ENCODE results near the gene LDLRAD4.
"Not testable (repeated sequence)": the region's sequence is repeated elsewhere in the genome, so short reads cannot be mapped to it uniquely, and the experiment has no call there.

Gene LDLRAD4

GRCh38 chr18:13336841-13337240, 118.3 kb downstream of the LDLRAD4 start:
- H3K36me3 ChIP-seq (ENCODE audit: control insufficient read depth, insufficient read depth, low read length, severe bottlenecking): no peaks in the 10 kb centered on the region
- H3K27me3 ChIP-seq (replicated peaks; ENCODE audit: control insufficient read depth, insufficient read depth, low read length): no peaks in the 10 kb centered on the region
- DNase-seq (ENCODE audit: low read depth): no peak
- H3K4me1 ChIP-seq (ENCODE audit: control insufficient read depth, insufficient read depth, low read length): no peaks in the 10 kb centered on the region
- no peak overlapping the region for H3K9ac ChIP-seq (ENCODE audit: low read length)
- peaks cover 2% of the 10 kb centered on the region for H3K9me3 ChIP-seq (ENCODE audit: control insufficient read depth, low read length)
- H3K4me3 ChIP-seq (ENCODE audit: low read length): no peak overlapping the region

GRCh38 chr18:13337369-13337768, 118.8 kb downstream of the LDLRAD4 start:
- no peak overlapping the region for H3K4me3 ChIP-seq (ENCODE audit: low read length)
- H3K27me3 ChIP-seq (replicated peaks; ENCODE audit: control insufficient read depth, insufficient read depth, low read length): no peaks in the 10 kb centered on the region
- no peak overlapping the region for H3K9ac ChIP-seq (ENCODE audit: low read length)
- DNase-seq (ENCODE audit: low read depth): no peak
- no peaks in the 10 kb centered on the region for H3K4me1 ChIP-seq (ENCODE audit: control insufficient read depth, insufficient read depth, low read length)
- peaks cover 3% of the 10 kb centered on the region for H3K9me3 ChIP-seq (ENCODE audit: control insufficient read depth, low read length)
- H3K36me3 ChIP-seq (ENCODE audit: control insufficient read depth, insufficient read depth, low read length, severe bottlenecking): no peaks in the 10 kb centered on the region

DNA sequence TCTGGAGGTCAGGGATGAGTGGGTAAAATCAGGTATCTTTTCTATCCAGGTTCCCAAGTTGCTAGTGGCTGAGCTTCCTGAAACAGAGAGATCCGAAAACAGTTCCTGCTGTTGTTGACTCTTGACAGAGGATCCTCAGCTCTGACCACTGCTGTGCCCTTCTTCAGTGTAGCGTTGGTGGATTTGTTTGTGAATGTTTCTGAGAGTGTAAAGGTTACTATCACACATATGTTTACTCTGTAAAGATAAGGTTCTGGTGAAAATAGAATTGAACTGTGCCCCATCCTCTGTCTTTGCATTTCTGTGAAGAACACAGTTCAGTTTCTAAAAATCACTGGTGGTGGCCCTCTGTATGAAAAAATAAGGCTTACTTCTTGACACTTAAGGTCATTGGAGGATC, 119.8 kb downstream of the LDLRAD4 start:
- no peak overlapping the region for H3K4me3 ChIP-seq (ENCODE audit: low read length)
- no peaks in the 10 kb centered on the region for H3K27me3 ChIP-seq (replicated peaks; ENCODE audit: control insufficient read depth, insufficient read depth, low read length)
- no peak overlapping the region for H3K9ac ChIP-seq (ENCODE audit: low read length)
- H3K4me1 ChIP-seq (ENCODE audit: control insufficient read depth, insufficient read depth, low read length): no peaks in the 10 kb centered on the region
- no peaks in the 10 kb centered on the region for H3K36me3 ChIP-seq (ENCODE audit: control insufficient read depth, insufficient read depth, low read length, severe bottlenecking)
- DNase-seq (ENCODE audit: low read depth): no peak
- H3K9me3 ChIP-seq (ENCODE audit: control insufficient read depth, low read length): peaks cover 7% of the 10 kb centered on the region

DNA sequence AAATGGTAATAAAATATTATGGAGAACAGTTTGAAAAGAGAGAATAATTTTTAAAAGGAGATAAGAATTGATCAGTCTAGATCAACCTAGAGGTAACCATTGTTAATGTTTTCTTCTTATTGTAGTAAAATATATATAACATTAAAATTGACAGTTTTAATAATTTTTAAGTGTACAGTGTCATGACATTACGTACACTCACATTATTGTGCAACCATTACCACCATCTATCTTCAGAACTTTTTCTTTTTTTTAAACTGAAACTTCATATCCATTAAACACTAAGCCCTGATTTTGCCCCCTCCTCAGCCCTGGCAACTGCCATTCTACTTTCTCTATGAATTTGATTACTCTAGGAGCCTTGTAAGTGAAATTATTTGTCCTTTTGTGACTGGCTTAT, 121.1 kb downstream of the LDLRAD4 start:
- H3K4me3 ChIP-seq (ENCODE audit: low read length): no peak overlapping the region
- H3K36me3 ChIP-seq (ENCODE audit: control insufficient read depth, insufficient read depth, low read length, severe bottlenecking): no peaks in the 10 kb centered on the region
- DNase-seq (ENCODE audit: low read depth): no peak
- H3K27me3 ChIP-seq (replicated peaks; ENCODE audit: control insufficient read depth, insufficient read depth, low read length): no peaks in the 10 kb centered on the region
- peaks cover 7% of the 10 kb centered on the region for H3K9me3 ChIP-seq (ENCODE audit: control insufficient read depth, low read length)
- H3K9ac ChIP-seq (ENCODE audit: low read length): no peak overlapping the region
- no peaks in the 10 kb centered on the region for H3K4me1 ChIP-seq (ENCODE audit: control insufficient read depth, insufficient read depth, low read length)

- DNase-seq (ENCODE audit: low read depth); H3K9me3 ChIP-seq (ENCODE audit: control insufficient read depth, low read length); H3K9ac ChIP-seq (ENCODE audit: low read length); H3K4me1 ChIP-seq (ENCODE audit: control insufficient read depth, insufficient read depth, low read length); H3K36me3 ChIP-seq (ENCODE audit: control insufficient read depth, insufficient read depth, low read length, severe bottlenecking); H3K4me3 ChIP-seq (ENCODE audit: low read length); H3K27me3 ChIP-seq (replicated peaks; ENCODE audit: control insufficient read depth, insufficient read depth, low read length): not testable (repeated sequence)
Observed at GRCh38 chr18:13346449-13346848, 127.9 kb downstream of the LDLRAD4 start.

DNA sequence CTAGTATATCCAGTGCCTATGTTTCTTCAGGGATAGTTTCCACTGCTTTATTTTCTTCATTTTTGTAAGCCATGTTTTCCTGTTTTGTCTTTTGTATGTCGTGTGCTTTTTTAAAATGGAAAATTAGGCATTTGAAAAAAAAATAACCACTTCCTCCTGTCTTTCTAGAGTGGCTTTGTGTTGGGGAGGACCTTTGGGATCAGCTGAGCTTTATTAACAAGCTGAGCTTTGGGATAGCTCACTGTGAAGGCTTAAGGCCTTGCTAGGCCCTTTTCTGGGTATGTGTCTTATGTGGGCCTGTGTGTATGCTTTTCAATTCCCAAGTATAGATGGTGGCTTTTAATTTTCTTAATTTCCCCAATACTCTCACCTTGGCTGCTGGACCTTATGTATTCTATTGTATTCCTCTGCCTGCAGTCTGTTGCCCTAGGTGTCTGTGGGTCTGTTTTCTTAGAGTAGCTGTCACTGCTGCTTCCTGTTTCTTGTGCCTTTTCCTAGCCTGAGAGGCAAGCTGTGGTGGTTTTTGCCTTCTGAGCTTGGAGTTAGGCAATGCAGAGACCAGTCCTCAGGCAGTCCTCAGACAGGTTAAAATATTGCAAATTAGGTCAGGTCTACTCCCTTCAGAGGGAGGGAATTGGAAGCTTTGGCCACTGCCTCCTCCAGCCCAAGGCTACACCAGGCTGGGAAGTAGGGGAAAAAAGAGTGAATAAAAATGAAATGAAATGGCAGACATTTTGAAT, 134.7 kb downstream of the LDLRAD4 start:
- no peaks in the 10 kb centered on the region for H3K4me1 ChIP-seq (ENCODE audit: control insufficient read depth, insufficient read depth, low read length)
- peaks cover 2% of the 10 kb centered on the region for H3K9me3 ChIP-seq (ENCODE audit: control insufficient read depth, low read length)
- no peak overlapping the region for H3K9ac ChIP-seq (ENCODE audit: low read length)
- no peak overlapping the region for H3K4me3 ChIP-seq (ENCODE audit: low read length)
- no peaks in the 10 kb centered on the region for H3K36me3 ChIP-seq (ENCODE audit: control insufficient read depth, insufficient read depth, low read length, severe bottlenecking)
- no peaks in the 10 kb centered on the region for H3K27me3 ChIP-seq (replicated peaks; ENCODE audit: control insufficient read depth, insufficient read depth, low read length)
- DNase-seq (ENCODE audit: low read depth): no peak

DNA sequence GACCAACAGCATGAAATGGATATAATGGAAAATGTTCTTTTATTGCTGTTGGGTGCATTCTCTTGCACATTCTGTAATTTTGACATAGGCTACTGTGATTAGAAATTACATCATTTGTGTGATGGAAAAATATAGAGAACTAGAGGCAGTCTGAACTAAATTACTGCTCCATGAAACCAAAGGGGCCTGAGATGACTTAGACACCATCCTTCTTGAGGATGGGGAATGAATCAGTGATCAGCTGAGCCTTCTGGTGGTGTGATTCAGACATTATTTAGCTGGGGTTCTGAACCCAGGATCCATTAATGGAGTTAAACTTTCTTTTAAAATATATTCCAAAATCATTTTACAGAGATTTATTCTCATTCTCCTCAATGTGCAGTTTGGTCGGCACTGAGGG, 135.8 kb downstream of the LDLRAD4 start:
- Histone ChIP-seq H3K9ac (ENCODE audit: low read length) (no peak overlapping the region), H3K4me3 (ENCODE audit: low read length) (no peak overlapping the region), H3K27me3 (replicated peaks; ENCODE audit: control insufficient read depth, insufficient read depth, low read length) (no peaks in the 10 kb centered on the region), H3K36me3 (ENCODE audit: control insufficient read depth, insufficient read depth, low read length, severe bottlenecking) (no peaks in the 10 kb centered on the region), H3K9me3 (ENCODE audit: control insufficient read depth, low read length) (peaks cover 2% of the 10 kb centered on the region), H3K4me1 (ENCODE audit: control insufficient read depth, insufficient read depth, low read length) (no peaks in the 10 kb centered on the region)
- DNase-seq (ENCODE audit: low read depth): no peak

DNA sequence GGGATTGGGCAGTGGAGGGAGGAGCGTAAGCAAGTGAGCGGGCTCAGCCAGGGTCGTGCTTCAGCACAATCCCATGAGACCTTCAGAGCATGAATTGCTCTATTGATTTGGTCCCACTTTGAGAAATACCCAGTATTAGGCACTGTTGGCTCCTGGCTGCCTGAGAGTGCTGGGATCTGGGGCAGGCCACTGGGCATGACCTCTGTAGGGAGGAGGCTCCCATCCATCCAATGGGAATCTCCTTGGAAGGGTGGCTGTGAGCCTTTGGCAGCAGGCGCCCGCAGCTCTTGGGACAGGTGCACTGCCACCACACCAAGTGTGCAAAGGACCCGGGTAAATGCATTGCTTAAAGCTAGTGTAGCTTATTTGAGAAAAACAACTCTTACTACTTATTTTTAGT, 137.5 kb downstream of the LDLRAD4 start:
- H3K4me1 ChIP-seq (ENCODE audit: control insufficient read depth, insufficient read depth, low read length): no peaks in the 10 kb centered on the region
- peaks cover 6% of the 10 kb centered on the region for H3K9me3 ChIP-seq (ENCODE audit: control insufficient read depth, low read length)
- no peaks in the 10 kb centered on the region for H3K27me3 ChIP-seq (replicated peaks; ENCODE audit: control insufficient read depth, insufficient read depth, low read length)
- H3K36me3 ChIP-seq (ENCODE audit: control insufficient read depth, insufficient read depth, low read length, severe bottlenecking): no peaks in the 10 kb centered on the region
- no peak overlapping the region for H3K4me3 ChIP-seq (ENCODE audit: low read length)
- no peak for DNase-seq (ENCODE audit: low read depth)
- H3K9ac ChIP-seq (ENCODE audit: low read length): no peak overlapping the region

- no peaks in the 10 kb centered on the region for H3K27me3 ChIP-seq (replicated peaks; ENCODE audit: control insufficient read depth, insufficient read depth, low read length)
- H3K36me3 ChIP-seq (ENCODE audit: control insufficient read depth, insufficient read depth, low read length, severe bottlenecking): no peaks in the 10 kb centered on the region
- H3K9ac ChIP-seq (ENCODE audit: low read length): no peak overlapping the region
- no peak for DNase-seq (ENCODE audit: low read depth)
- H3K4me1 ChIP-seq (ENCODE audit: control insufficient read depth, insufficient read depth, low read length): no peaks in the 10 kb centered on the region
- no peak overlapping the region for H3K4me3 ChIP-seq (ENCODE audit: low read length)
- H3K9me3 ChIP-seq (ENCODE audit: control insufficient read depth, low read length): peaks cover 4% of the 10 kb centered on the region
Observed at GRCh38 chr18:13357289-13357688, 138.7 kb downstream of the LDLRAD4 start.

GRCh38 chr18:13359210-13359609, 140.7 kb downstream of the LDLRAD4 start:
- no peaks in the 10 kb centered on the region for H3K36me3 ChIP-seq (ENCODE audit: control insufficient read depth, insufficient read depth, low read length, severe bottlenecking)
- no peaks in the 10 kb centered on the region for H3K4me1 ChIP-seq (ENCODE audit: control insufficient read depth, insufficient read depth, low read length)
- no peak for DNase-seq (ENCODE audit: low read depth)
- peaks cover 3% of the 10 kb centered on the region for H3K9me3 ChIP-seq (ENCODE audit: control insufficient read depth, low read length)
- H3K27me3 ChIP-seq (replicated peaks; ENCODE audit: control insufficient read depth, insufficient read depth, low read length): no peaks in the 10 kb centered on the region
- H3K9ac ChIP-seq (ENCODE audit: low read length): no peak overlapping the region
- no peak overlapping the region for H3K4me3 ChIP-seq (ENCODE audit: low read length)

GRCh38 chr18:13361431-13361830, 142.9 kb downstream of the LDLRAD4 start:
- DNase-seq (ENCODE audit: low read depth): no peak
- Histone ChIP-seq H3K9me3 (ENCODE audit: control insufficient read depth, low read length) (peaks cover 3% of the 10 kb centered on the region), H3K9ac (ENCODE audit: low read length) (no peak overlapping the region), H3K4me3 (ENCODE audit: low read length) (no peak overlapping the region), H3K4me1 (ENCODE audit: control insufficient read depth, insufficient read depth, low read length) (no peaks in the 10 kb centered on the region), H3K36me3 (ENCODE audit: control insufficient read depth, insufficient read depth, low read length, severe bottlenecking) (no peaks in the 10 kb centered on the region), H3K27me3 (replicated peaks; ENCODE audit: control insufficient read depth, insufficient read depth, low read length) (peaks cover 4% of the 10 kb centered on the region)

- DNase-seq (ENCODE audit: low read depth): no peak
- Histone ChIP-seq H3K27me3 (replicated peaks; ENCODE audit: control insufficient read depth, insufficient read depth, low read length) (peaks cover 4% of the 10 kb centered on the region), H3K9ac (ENCODE audit: low read length) (no peak overlapping the region), H3K4me3 (ENCODE audit: low read length) (no peak overlapping the region), H3K4me1 (ENCODE audit: control insufficient read depth, insufficient read depth, low read length) (no peaks in the 10 kb centered on the region), H3K36me3 (ENCODE audit: control insufficient read depth, insufficient read depth, low read length, severe bottlenecking) (no peaks in the 10 kb centered on the region), H3K9me3 (ENCODE audit: control insufficient read depth, low read length) (peaks cover 3% of the 10 kb centered on the region)
Observed at GRCh38 chr18:13362051-13362450, 143.5 kb downstream of the LDLRAD4 start.

Data from adipocyte (in vitro differentiated cells).